Astrocyte of the spinal cord (primary cell): ENCODE data around the gene NT5DC2.

Source experiments
- DNase-seq: peaks from one replicate; pipeline ENCODE4 v3.0.0; 2011; ENCODE audit warnings: low read depth, low spot score
- H3K4me3 ChIP-seq: 2 replicates; pipeline ENCODE4 v1.5.1; 2011; ENCODE audit warnings: low read depth, mild to moderate bottlenecking, low read length, moderate library complexity
- CTCF ChIP-seq: IDR thresholded peaks from 2 replicates; pipeline ENCODE4 v1.5.1; 2012; ENCODE audit warnings: low read depth, mild to moderate bottlenecking, low read length, inconsistent platforms
- in situ Hi-C: cut with HindIII; loops from 2 replicates; pipeline ENCODE4 v1.10.0; 2017; ENCODE audit warnings: low sequenced_read_pairs

The NT5DC2 gene

GRCh38 chr3:52533623-52534280 lies at the start of gene NT5DC2:
TSS of gene NT5DC2 (minus strand) at chr3:52533857. CDS start at chr3:52533737, 120 bp downstream.
- peak; percentile 61 for DNase-seq
- H3K4me3 ChIP-seq: peak within 1 kb of the TSS; percentile 73
- TF ChIP-seq CTCF: peak; percentile 16
- in situ Hi-C loops: no loop called here

- no peak for TF ChIP-seq CTCF
- H3K4me3 ChIP-seq: no peak overlapping the region
- in situ Hi-C loops: no loop called here
- no peak for DNase-seq
These were observed 40.7 kb upstream of the NT5DC2 start for GRCh38 chr3:52574056-52574965.

- TF ChIP-seq CTCF: no peak
- no peak overlapping the region for H3K4me3 ChIP-seq
- in situ Hi-C loops: no loop called here
- DNase-seq: no peak
These were observed 38.6 kb upstream of the NT5DC2 start for GRCh38 chr3:52572221-52572620.

- no peak for TF ChIP-seq CTCF
- DNase-seq: peak; percentile 25
- no peak overlapping the region for H3K4me3 ChIP-seq
- in situ Hi-C loops: no loop called here
These were observed 36.4 kb upstream of the NT5DC2 start for GRCh38 chr3:52570076-52570475.

- DNase-seq: no peak
- H3K4me3 ChIP-seq: no peak overlapping the region
- in situ Hi-C loops: no loop called here
- TF ChIP-seq CTCF: no peak
These were observed 34.4 kb upstream of the NT5DC2 start for GRCh38 chr3:52568069-52568468.

- no peak for DNase-seq
- in situ Hi-C loops: no loop called here
- no peak overlapping the region for H3K4me3 ChIP-seq
- no peak for TF ChIP-seq CTCF
These were observed 30.3 kb upstream of the NT5DC2 start for GRCh38 chr3:52563984-52564383.
